Cerebellar cortex (tissue), 1 donor: Measurements from ENCODE around the gene C6orf132.

Experiments
- DNase-seq: peaks from one replicate; pipeline ENCODE4 v3.0.0-alpha.2; 2015; ENCODE audit warnings: low spot score

C6orf132 gene

GRCh38 chr6:42105709-42106108 lies 36.7 kb downstream of the C6orf132 start:
- DNase-seq: no peak

GRCh38 chr6:42105156-42105648 lies 37.2 kb downstream of the C6orf132 start:
- no peak for DNase-seq

GRCh38 chr6:42104804-42105125 lies 37.7 kb downstream of the C6orf132 start:
- DNase-seq: no peak

GRCh38 chr6:42104095-42104803 lies 38.2 kb downstream of the C6orf132 start:
- DNase-seq: peak; percentile 19

- no peak for DNase-seq
Observed at GRCh38 chr6:42103753-42104094, 38.7 kb downstream of the C6orf132 start.

- DNase-seq: no peak
Observed at GRCh38 chr6:42103216-42103615, 39.2 kb downstream of the C6orf132 start.

- DNase-seq: no peak
Observed at GRCh38 chr6:42101186-42101657, 41.2 kb downstream of the C6orf132 start.

GRCh38 chr6:42100029-42100901 lies 42.2 kb downstream of the C6orf132 start:
- no peak for DNase-seq

GRCh38 chr6:42099340-42100028 lies 42.9 kb downstream of the C6orf132 start:
- DNase-seq: no peak

- peak; percentile 31 for DNase-seq
Observed at GRCh38 chr6:42095776-42096541, 46.5 kb downstream of the C6orf132 start.

GRCh38 chr6:42095094-42095493 lies 47.3 kb downstream of the C6orf132 start:
- no peak for DNase-seq

- no peak for DNase-seq
Observed at GRCh38 chr6:42093582-42094329, 48.7 kb downstream of the C6orf132 start.

GRCh38 chr6:42091718-42092023 lies 50.7 kb downstream of the C6orf132 start:
- DNase-seq: no peak

- no peak for DNase-seq
Observed at GRCh38 chr6:42090819-42091717, 51.4 kb downstream of the C6orf132 start.

GRCh38 chr6:42088101-42088591 lies 54.3 kb downstream of the C6orf132 start:
- no peak for DNase-seq

- DNase-seq: no peak
Observed at GRCh38 chr6:42086046-42087035, 56.1 kb downstream of the C6orf132 start.

GRCh38 chr6:42084889-42085288 lies 57.5 kb downstream of the C6orf132 start:
- peak; percentile 26 for DNase-seq

GRCh38 chr6:42083530-42083929 lies 58.9 kb downstream of the C6orf132 start:
- no peak for DNase-seq

- DNase-seq: no peak
Observed at GRCh38 chr6:42079941-42080464, 62.4 kb downstream of the C6orf132 start.
